ENCODE results near the gene RYR2. TPM values are rescaled to one million over a fixed set of nuclear protein-coding genes. Genes with fewer than 3 reads are reported as not detected.
A peak's percentile ranks its signal among the peaks of the same experiment; 100 is the strongest.

The RYR2 gene
- total RNA-seq, 1 donor from 2014 or later = 47.0 TPM

DNA sequence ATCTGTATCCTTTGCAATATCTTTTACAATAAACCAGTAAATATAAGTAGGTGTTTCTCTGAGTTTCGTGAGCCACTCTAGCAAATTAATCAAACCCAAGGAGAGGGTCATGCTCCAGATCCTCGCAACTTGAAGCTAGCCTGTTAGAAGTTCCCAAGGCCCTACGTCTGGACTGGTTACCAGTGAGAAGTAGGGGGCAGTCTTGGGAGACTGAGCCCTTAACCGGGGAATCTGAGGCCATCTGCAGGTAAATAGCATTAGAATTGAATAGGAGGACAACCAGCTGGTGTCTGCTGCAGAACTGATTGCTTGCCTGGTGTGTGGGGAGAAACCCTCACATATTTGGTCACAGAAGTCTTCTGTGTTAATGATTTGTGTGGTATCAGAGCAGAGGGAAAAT, 190.5 kb downstream of the RYR2 start:
- Mint-ChIP-seq H3K27me3 (ENCODE audit: unreplicated experiment) (no peaks in the 10 kb centered on the region), H3K4me3 (ENCODE audit: unreplicated experiment) (peak overlapping the region; percentile 7), H3K27ac (ENCODE audit: unreplicated experiment) (peak overlapping the region; percentile 28), H3K9me3 (ENCODE audit: unreplicated experiment) (peaks cover 3% of the 10 kb centered on the region), H3K36me3 (ENCODE audit: unreplicated experiment) (no peaks in the 10 kb centered on the region), H3K4me1 (ENCODE audit: low read depth, unreplicated experiment) (peaks cover 10% of the 10 kb centered on the region)
- TF ChIP-seq, protein P1, sequence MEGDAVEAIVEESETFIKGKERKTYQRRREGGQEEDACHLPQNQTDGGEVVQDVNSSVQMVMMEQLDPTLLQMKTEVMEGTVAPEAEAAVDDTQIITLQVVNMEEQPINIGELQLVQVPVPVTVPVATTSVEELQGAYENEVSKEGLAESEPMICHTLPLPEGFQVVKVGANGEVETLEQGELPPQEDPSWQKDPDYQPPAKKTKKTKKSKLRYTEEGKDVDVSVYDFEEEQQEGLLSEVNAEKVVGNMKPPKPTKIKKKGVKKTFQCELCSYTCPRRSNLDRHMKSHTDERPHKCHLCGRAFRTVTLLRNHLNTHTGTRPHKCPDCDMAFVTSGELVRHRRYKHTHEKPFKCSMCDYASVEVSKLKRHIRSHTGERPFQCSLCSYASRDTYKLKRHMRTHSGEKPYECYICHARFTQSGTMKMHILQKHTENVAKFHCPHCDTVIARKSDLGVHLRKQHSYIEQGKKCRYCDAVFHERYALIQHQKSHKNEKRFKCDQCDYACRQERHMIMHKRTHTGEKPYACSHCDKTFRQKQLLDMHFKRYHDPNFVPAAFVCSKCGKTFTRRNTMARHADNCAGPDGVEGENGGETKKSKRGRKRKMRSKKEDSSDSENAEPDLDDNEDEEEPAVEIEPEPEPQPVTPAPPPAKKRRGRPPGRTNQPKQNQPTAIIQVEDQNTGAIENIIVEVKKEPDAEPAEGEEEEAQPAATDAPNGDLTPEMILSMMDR (IDR thresholded peaks at IDR 0.05; ENCODE audit: partially characterized antibody, unreplicated experiment) = no peak
- DNase-seq = no peak

DNA sequence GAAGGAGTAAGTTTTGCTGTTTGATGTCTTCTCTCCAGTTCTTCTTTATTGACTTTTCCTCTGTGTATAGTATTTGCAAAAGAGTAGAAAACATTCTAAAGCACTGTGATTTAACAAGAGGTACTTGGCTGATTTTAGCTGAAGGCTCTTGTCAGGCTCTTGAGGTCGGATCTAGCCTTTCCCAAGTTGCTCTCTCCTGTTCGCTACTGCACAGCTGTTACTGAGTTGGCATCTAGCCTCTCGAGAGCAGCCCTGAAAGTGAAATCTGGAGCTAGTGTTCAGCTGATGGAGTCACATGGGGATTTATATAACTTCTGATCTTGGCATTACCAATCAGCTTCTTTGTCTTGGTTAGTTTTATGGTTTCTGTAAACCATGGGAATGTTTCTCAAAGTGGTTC, 193.1 kb downstream of the RYR2 start:
- Mint-ChIP-seq H3K9me3 (ENCODE audit: unreplicated experiment) (no peaks in the 10 kb centered on the region), H3K4me1 (ENCODE audit: low read depth, unreplicated experiment) (peaks cover 17% of the 10 kb centered on the region), H3K27ac (ENCODE audit: unreplicated experiment) (no peak overlapping the region), H3K4me3 (ENCODE audit: unreplicated experiment) (no peak overlapping the region), H3K27me3 (ENCODE audit: unreplicated experiment) (peaks cover 2% of the 10 kb centered on the region), H3K36me3 (ENCODE audit: unreplicated experiment) (no peaks in the 10 kb centered on the region)
- no peak for DNase-seq
- TF ChIP-seq, protein P1 (IDR thresholded peaks at IDR 0.05; ENCODE audit: partially characterized antibody, unreplicated experiment) = no peak

DNA sequence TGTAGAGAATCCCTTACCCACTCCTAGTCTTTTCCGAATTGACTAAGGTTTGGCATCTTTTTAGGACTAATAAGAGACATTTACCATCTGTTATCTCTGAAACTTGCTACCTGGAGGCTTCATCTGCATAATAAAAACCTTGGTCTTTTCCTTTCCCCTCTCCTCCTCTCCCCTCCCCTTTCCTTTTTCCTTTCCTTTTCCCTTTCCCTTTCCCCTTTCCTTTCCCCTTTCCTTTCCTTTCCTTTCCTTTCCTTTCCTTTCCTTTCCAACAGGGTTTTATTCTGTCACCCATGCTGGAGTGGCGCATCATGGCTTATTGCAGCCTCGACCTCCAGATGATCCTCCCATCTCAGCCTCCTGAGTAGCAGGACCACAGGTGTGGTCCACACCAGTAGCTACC, 195.7 kb downstream of the RYR2 start:
- Mint-ChIP-seq H3K4me1 (ENCODE audit: low read depth, unreplicated experiment) (peaks cover 24% of the 10 kb centered on the region), H3K27ac (ENCODE audit: unreplicated experiment) (no peak overlapping the region)
- DNase-seq = no peak

DNA sequence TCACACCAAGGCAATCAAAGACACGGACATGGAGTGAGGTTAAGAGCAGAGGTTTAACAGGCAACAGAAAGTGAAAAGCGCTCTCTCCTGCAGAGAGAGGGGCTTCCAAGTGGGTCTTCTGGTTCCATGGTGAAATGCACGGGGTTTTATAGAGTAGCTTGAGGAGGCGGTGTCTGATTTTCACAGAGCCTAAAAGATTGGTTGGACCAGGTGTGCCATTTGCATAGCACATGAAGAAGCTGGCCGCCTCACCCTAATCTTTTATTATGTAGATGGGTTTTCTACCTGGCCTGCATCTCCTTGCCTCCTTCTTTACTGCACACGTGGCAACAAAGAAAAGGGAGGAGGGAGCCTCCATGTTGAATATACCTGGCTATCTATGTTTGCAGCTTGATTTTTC, 197.3 kb downstream of the RYR2 start:
- no peak for DNase-seq
- Mint-ChIP-seq H3K4me3 (ENCODE audit: unreplicated experiment) (no peak overlapping the region), H3K27me3 (ENCODE audit: unreplicated experiment) (peaks cover 2% of the 10 kb centered on the region), H3K36me3 (ENCODE audit: unreplicated experiment) (no peaks in the 10 kb centered on the region), H3K9me3 (ENCODE audit: unreplicated experiment) (no peaks in the 10 kb centered on the region), H3K4me1 (ENCODE audit: low read depth, unreplicated experiment) (peaks cover 31% of the 10 kb centered on the region), H3K27ac (ENCODE audit: unreplicated experiment) (no peak overlapping the region)
- TF ChIP-seq, protein P1 (IDR thresholded peaks at IDR 0.05; ENCODE audit: partially characterized antibody, unreplicated experiment) = no peak

More for the DNA sequence above, 195.7 kb downstream of the RYR2 start:
- Mint-ChIP-seq H3K9me3 (ENCODE audit: unreplicated experiment) (no peaks in the 10 kb centered on the region), H3K27me3 (ENCODE audit: unreplicated experiment) (peaks cover 2% of the 10 kb centered on the region), H3K36me3 (ENCODE audit: unreplicated experiment) (no peaks in the 10 kb centered on the region), H3K4me3 (ENCODE audit: unreplicated experiment) (no peak overlapping the region)
- TF ChIP-seq, protein P1 (IDR thresholded peaks at IDR 0.05; ENCODE audit: partially characterized antibody, unreplicated experiment) = no peak

DNA sequence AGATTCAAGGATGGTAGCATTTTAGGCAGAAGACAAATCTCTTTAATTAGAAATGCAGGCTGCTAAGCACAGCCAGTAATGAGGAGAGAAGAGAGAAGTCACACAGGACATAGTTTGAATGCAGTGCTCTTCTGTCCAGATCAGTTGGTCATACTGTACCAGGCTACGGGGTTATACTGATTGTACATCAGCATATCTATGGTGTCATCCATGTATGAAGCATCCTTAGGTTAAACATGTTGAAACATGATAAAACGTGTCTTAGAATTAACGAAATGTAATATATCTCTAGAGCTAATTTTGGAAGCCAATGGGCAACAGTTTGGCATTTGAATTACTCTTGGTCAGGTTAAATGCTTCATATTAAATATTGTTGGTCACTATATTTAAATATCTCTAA, 199.1 kb downstream of the RYR2 start:
- Mint-ChIP-seq H3K9me3 (ENCODE audit: unreplicated experiment) (no peaks in the 10 kb centered on the region), H3K36me3 (ENCODE audit: unreplicated experiment) (no peaks in the 10 kb centered on the region), H3K27ac (ENCODE audit: unreplicated experiment) (no peak overlapping the region), H3K27me3 (ENCODE audit: unreplicated experiment) (peaks cover 2% of the 10 kb centered on the region), H3K4me3 (ENCODE audit: unreplicated experiment) (no peak overlapping the region), H3K4me1 (ENCODE audit: low read depth, unreplicated experiment) (peaks cover 21% of the 10 kb centered on the region)
- TF ChIP-seq, protein P1 (IDR thresholded peaks at IDR 0.05; ENCODE audit: partially characterized antibody, unreplicated experiment) = no peak
- no peak for DNase-seq
